Fibroblast of lung (primary cell): ENCODE measurements around the gene BOLA2B.

ENCODE experiments used
- CTCF ChIP-seq, 2 donors: IDR thresholded peaks in 1 of 2; conservative IDR thresholded peaks in 1 of 2; 1 replicate in 1 of 2; 2 replicates in 1 of 2; pipeline ENCODE4 v1.5.1; 2011 to 2012; ENCODE audit warnings: low read length in 2 of 2, control low read depth in 1 of 2, inconsistent platforms in 1 of 2, low read depth in 1 of 2, mild to moderate bottlenecking in 1 of 2
- EZH2 ChIP-seq: IDR thresholded peaks from 2 replicates; pipeline ENCODE4 v1.5.1; 2012; ENCODE audit warnings: low read length, control low read depth, mild to moderate bottlenecking; ENCODE audit errors: missing control alignments

GRCh38 chr16:30187556-30187865 lies 6.0 kb downstream of the BOLA2B start:
- TF ChIP-seq CTCF (conservative IDR thresholded peaks at IDR 0.05 in 1 of 2, IDR thresholded peaks at IDR 0.05 in 1 of 2; ENCODE audit: low read depth in 1 of 2, low read length in 2 of 2) (no peak), EZH2 (no peak)
